DOHH2 (cell line): ENCODE data around the gene RBM4B.

Source experiments
- EZH2phosphoT487 ChIP-seq: fragments of 200-600 bp; sonication (generic); IDR thresholded peaks from 2 replicates; pipeline ENCODE4 v1.6.1; 2017; ENCODE audit warnings: borderline replicate concordance, mild to moderate bottlenecking, antibody characterized with exemption, low read length, moderate library complexity, mixed read lengths
- TF ChIP-seq, protein P1 (sequence below): fragments of 200-600 bp; sonication (generic); IDR thresholded peaks from one replicate; pipeline ENCODE4 v1.5.1; 2014; ENCODE audit warnings: antibody characterized with exemption, mild to moderate bottlenecking, low read depth, low read length; ENCODE audit not compliant: poor library complexity, severe bottlenecking

DNA sequence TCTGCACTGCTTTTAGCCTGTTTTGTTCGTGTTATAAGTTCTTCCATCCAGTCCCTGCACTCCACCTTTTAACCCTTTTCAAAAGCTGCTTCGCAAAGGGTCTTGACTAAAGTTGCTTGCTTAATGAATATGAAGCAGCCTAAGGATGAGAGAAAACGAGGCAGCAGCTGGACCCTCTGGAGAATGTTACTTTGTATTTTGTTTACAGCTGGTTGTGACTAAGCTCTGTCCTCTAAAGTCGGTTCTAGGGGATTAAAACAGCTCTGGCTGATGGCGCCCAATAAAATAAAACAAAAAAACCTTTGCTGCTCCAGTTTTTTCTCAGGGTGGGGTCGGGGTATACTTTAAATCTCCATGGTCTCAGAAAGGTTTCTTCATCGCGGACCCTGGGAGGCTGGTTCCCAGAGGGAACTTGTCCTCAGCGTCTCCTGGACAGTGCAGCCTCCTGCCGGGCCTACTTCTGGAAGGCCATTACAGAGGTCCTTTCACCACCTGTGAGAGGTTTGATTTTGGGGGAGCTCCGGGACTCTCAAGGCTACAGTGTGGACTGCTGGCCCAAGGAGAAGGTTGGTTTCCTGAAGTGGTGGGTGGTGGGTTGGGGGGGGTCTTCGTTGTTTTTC is 40.0 kb downstream of the RBM4B start:
- TF ChIP-seq, protein P1, sequence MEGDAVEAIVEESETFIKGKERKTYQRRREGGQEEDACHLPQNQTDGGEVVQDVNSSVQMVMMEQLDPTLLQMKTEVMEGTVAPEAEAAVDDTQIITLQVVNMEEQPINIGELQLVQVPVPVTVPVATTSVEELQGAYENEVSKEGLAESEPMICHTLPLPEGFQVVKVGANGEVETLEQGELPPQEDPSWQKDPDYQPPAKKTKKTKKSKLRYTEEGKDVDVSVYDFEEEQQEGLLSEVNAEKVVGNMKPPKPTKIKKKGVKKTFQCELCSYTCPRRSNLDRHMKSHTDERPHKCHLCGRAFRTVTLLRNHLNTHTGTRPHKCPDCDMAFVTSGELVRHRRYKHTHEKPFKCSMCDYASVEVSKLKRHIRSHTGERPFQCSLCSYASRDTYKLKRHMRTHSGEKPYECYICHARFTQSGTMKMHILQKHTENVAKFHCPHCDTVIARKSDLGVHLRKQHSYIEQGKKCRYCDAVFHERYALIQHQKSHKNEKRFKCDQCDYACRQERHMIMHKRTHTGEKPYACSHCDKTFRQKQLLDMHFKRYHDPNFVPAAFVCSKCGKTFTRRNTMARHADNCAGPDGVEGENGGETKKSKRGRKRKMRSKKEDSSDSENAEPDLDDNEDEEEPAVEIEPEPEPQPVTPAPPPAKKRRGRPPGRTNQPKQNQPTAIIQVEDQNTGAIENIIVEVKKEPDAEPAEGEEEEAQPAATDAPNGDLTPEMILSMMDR, result no peak
- no peak for TF ChIP-seq EZH2phosphoT487
